Measurements from ENCODE around the gene AMFR.
"Not testable (repeated sequence)": the region's sequence is repeated elsewhere in the genome, so short reads cannot be mapped to it uniquely, and the experiment has no call there.

Gene AMFR

DNA sequence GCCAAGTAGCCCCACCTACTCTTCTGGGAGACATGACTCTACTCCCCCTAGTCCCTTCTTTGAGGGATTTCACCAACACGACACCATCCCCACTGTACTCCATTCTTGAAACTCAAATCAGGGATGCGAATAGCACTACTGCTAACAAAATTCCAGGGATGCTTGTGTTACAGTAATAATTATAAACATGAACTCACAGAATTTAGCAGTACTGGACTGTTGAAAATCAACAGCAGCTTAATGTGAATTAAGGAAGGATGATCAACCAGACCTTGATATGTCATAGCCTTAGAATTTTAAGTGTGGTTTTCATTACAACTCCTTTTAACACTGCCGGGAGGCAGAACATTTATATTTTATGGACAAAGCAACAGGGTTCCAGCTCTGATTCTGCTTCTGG is 37.9 kb downstream of the AMFR start:
- DNase-seq: no peak

DNA sequence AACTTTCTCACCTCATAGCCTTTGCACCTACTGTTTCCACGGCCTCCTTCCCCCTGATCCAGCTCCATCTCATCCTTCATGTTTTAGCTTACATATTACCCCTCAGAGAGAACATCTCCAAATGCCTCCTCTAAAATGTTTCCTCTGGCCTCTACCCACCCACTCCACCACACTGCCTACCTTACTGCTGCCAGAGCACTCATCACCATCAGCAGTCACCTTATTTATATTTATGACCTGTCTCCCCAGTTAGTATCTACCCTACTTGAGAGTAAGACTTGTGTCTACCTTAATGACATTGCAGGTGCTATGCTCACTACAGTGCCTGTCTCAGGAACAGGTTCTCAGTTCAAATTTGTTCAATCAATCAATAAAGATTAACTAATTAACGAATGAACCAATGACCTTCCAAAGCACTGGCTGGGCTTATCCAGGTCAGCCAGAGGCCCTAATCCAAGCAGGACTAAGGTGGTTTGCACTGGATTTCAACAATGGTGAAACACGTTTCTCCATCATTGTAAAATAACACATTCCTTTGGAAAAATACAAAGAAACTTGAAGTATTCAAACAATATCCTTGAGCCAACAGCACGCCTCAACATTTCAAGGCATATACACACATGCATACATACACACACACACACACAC is 41.1 kb downstream of the AMFR start:
- DNase-seq: no peak

DNA sequence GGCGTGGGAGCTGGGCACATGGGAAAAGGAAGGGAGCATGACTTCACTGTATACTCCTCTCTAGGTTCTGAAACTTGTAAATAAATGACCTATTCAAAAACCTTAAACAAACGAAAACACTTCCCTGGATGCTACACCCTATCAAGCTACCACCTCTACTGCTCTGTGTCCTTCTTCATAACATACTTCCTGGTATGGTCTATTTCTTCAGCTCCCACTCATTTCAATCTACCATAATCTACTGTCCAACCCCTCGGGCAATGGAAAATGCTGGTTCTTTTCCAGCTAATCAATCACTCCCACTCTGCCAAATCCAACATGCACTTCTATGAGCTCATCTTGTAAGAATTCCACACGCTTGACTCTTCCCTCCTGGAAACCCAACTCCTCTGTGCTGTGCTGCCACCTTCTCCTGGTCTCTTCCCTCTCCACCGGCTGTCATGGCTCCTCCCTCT is 42.4 kb downstream of the AMFR start:
- DNase-seq: no peak

DNA sequence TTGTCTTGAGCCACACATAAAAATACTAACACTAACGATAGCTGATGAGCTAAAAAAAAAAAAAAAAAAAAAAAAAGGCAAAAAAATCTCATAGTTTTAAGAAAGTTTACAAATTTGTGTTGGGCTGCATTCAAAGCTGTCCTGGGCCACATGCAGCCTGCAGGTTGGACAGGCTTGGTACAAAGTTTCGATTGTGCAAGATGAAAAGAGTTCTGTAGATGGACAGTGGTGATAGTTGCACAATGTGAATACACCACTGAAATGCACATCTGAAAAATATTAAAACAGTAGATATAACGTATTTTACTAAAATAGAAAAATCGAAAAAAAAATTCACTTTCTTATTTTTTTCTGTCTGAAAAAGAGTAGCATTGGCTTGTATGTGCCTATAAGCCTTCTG is 42.9 kb downstream of the AMFR start:
- no peak for DNase-seq

DNA sequence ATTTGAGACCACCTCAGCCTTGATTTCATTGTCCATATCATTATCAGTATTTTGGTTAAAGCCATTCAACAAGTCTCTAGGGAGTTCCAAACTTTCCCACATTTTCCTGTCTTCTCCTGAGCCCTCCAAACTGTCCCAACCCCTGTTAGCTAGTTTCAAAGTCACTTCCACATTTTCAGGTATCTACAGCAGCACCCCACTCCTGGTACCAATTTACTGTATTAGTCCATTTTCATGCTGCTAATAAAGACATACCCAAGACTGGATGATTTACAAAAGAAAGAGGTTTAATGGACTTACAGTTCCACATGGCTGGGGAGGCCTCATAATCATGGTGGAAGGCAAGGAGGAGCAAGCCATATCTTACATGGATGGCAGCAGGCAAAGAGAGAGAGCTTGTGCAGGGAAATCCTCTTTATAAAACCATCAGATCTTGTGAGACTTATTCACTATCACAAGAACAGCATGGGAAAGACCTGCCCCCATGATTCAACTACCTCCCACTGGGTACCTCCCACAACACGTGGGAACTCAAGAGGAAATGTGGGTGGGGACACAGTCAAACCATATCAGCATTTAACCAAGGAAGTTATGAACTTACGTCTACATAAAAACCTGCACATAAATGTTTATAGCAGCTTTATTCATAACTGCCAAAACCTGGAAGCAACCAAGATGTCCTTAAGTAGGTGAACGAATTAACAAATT is 44.4 kb downstream of the AMFR start:
- DNase-seq: not testable (repeated sequence)

DNA sequence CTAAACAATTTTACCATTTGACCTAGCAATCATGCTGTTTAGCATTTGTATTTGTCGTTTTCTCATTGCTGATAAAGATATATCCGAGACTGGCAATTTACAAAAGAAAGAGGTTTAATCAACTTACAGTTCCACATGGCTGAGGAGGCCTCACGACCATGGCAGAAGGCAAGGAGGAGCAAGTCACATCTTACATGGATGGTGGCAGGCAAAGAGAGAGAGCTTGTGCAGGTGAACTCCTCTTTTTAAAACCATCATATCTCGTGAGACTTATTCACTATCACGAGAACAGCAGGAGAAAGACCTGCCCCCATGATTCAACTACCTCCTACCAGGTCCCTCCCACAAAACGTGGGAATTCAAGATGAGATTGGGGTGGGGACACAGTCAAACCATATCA is 46.3 kb downstream of the AMFR start:
- DNase-seq: not testable (repeated sequence)

DNA sequence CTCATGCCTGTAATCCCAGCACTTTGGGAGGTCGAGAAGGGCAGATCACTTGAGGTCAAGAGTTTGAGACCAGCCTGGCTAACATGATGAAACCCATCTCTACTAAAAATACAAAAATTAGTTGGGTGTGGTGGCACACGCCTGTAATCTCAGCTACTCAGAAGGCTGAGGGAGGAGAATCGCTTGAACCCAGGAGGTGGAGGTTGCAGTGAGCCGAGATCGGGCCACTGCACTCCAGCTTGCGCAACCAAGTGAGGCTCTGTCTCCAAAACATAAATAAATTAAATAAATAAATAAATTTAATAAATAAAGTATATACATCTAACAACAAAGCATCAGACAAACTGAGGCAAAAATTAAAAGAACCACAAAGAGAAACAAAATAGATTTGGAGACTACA is 49.6 kb downstream of the AMFR start:
- DNase-seq: not testable (repeated sequence)

DNA sequence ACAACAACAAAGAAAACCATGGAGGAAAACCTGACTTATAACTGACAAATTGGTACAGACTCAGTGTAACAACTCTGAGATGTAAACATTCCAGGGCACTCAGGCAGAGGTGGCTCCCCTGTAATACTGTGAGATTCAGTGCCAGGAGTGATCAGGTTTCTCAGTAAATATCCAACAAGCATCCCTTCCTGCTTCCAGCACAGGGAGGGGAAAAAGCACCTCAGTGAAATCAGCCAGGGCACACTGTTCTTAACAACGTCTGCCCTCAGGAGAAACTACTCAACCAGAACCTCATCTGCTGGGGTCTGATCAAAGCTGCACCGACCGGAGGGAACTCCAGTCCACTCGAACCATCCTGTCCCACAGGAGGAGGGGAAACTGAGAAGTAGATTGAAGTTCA is 52.3 kb downstream of the AMFR start:
- no peak for DNase-seq

DNA sequence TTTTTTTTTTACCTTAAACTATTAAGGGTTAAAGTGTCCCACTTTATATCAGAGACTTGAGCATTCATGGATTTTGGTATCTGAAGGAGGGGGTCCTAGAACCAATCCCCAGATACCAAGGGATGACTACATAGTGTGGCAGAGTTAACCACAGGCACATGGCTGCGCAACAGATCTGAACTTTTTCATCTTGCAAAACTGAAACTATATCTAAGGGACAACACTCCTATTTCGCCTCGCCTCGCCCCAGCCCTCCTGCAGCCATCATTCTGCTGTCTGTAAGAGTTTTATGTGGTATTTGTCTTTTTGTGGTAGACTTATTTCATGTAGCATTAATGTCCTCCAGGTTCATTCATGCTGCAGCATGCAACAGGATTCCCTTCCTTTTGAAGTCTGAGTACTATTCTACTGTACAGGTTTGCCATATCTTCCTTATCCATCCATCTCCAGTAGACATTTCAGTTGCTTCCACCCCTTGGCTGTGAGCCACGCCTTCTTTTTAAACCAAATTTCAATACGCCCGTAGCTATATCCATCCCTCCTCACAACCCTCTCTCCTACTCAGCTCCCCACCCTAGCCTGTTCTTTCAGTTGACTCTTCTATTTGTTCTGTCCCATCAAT is 53.2 kb downstream of the AMFR start:
- DNase-seq: no peak

DNA sequence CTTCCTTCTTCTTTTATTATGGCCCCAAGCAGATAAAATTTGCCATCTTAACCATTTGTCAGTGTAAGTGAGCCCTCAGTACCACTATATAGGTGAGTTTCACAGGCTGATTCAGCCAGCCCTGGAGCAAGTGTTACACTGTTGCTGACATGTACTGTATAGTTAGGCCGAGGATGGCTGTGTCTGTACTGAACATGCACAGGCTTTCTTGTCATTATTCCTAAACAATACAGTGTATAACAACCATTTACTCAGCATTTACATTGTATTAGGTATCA is 53.7 kb downstream of the AMFR start:
- no peak for DNase-seq

DNA sequence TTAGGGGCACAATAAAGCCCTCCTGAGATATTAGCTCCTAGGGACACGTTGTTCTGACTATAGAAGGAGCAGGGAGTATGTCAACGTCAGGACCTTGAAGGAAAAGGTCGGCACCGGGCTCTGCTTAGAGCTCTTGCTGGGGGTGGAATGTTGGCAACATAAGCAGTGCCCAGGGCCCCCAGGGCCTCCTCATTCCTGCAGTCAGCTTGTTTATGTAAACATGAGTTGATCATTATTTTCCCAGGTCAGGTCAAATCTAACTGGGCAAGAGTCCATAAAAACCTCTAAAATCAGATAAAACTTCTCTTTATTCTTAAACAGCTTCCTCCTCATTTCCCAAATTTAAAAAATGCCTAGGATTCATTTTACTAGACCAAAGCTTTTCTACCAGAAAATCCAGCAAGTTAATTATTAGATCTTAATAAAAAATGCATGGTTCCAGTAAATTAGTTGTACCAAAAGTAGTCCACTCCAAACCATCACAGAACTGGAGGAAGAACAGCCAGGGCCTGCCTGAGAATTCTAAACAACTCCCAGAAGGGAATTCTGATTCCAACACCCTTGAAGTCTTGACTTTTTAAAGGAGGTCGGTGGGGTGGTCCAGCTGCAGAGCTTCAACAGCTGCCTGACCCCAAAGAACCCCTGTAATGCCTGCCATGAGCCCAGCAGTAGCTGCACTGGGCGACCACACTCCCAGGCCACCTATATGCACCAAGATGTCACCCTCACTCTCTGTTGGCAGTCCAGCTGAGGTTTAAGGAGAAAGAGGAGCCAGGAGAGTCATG is 54.3 kb downstream of the AMFR start:
- DNase-seq: no peak

DNA sequence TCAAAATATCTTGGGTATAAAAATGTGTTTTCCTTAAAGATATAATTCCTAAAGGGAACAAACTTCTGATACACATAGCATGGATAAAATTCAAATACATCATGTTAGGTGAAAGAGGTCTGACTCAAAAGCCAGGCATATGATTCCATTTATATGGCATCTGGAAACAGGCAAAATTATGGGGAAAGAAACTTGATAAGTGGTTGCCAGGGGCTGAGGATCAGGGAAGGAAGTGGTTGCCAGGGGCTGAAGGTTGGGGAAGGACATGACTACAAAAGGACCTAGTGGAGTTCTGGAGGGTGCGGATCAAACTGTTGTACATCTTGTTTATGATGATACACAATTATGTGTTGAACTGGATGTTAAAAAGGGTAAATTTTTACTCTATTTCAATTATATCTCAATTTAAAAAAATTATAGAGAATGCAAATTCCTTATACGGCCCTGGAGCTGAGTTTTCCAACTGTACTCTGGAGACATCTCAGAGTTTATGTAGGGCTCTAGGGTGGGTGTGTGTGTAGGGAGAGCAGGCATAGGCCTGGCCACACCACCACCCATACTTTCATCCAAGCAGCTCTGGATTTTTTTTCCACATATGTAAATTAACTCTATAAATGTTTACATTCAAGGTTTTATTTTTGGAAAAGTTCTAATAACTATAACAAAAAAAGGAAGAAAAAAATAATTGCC is 55.0 kb downstream of the AMFR start:
- DNase-seq: no peak

DNA sequence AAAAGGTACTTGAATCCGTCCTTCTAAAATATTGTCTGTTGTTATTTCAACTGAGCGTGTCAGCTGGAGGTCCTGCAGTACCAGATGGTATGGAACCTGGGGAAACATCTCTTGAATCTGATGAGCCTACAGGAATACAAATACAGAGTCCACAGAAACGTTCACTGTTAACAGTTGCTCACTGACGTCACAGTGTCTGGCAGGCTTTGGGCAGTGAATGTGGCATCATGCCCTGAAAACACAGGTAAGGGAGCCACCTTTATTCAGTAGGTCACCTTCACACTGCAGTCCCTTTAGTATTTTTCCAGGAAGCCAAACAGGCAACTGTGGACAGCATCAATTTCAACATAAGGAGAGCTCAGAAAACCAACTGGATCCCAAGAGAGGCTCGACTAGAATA is 56.1 kb downstream of the AMFR start:
- DNase-seq: no peak

DNA sequence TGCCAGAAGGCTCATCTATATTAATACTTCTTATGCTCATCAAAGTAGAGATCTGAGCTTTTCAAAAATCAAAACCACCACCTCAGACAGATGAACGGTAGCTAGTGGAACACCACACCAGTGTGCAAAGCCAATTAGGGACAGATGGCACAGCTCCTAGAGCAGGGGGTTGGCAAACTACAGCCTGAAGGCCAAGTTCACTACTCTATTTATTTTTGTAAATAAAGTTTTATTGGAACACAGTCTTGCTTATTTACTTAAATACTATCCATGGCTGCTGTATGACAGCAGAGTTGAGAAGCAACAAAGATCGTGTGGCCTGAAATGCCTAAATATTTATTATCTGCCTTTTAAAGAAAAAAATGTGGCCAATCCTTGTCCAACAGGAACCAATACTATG is 56.8 kb downstream of the AMFR start:
- no peak for DNase-seq

DNA sequence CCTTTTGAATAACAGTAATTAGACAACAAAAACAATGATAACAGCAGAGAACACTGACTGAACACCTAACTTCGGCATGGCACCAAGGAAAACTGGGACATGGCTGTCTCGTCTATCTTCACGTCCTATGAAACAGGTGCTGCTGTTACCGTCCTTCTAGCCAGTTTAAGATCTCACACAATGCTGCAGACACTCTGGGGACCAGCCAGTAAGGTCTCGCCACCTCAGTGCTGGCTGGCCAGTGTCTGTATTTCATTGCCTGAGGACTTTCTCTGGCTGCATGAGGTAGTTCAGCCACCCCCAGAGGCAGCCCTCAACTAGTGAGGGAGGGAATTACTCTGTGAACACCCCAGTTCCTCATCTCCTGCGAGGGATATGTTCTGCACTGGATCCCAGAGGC is 57.6 kb downstream of the AMFR start:
- no peak for DNase-seq

DNA sequence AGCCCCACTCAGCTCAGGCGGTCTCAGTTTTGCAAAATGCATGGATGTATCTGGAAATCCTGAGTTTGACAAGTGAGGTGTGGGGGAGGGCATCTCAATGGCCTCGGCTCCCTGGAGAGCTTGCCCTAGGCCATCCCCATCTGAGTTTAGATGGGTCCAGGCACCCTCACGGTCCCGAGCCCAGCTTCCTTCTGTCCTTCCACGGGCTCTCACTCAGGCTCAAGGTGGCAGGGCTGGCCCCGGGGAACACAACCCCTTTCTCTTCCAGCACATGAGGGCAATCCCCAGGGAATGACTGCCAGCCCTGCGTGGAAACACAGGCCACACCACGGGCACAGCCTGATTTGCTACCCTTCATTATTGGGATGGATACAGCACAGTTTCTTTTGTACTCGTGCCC is 58.4 kb downstream of the AMFR start:
- no peak for DNase-seq

DNA sequence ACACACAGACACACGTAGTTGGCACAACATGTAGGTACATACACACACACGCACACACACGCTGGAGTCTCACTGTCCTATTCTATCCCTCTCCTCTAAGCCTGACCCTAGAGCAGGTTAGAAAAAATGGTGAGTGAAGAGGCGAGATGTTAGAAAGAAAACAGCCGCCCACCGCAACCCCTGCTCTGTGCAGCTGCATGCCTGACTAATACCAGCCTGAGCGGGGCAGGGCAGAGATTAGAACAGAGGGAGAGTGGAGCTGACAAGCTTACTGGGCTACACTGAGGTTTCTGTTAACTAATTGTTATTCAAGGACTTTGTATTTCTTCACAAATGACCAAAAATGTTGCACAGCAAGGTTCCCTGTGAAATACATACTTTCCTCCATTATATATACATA is 59.8 kb downstream of the AMFR start:
- DNase-seq: no peak

DNA sequence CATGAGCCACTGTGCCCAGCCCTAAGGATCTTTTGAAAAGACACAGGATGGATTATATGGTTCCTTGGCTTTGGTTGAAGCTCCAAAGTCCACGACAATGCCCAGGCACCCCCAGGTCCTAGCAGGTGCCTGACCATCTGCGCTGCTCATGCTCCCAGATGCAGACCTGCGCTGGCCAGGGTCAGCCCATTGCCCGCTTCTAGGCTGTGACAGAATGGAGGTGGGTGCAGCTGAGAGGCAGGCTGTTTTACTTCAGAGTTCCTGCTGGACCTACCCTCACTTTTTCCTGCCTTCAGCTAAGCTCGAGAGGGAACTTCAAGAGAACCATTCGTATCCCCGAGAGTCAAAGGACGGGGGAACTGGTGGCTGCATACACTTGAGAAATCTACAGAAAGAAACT is 60.5 kb downstream of the AMFR start:
- DNase-seq: no peak

DNA sequence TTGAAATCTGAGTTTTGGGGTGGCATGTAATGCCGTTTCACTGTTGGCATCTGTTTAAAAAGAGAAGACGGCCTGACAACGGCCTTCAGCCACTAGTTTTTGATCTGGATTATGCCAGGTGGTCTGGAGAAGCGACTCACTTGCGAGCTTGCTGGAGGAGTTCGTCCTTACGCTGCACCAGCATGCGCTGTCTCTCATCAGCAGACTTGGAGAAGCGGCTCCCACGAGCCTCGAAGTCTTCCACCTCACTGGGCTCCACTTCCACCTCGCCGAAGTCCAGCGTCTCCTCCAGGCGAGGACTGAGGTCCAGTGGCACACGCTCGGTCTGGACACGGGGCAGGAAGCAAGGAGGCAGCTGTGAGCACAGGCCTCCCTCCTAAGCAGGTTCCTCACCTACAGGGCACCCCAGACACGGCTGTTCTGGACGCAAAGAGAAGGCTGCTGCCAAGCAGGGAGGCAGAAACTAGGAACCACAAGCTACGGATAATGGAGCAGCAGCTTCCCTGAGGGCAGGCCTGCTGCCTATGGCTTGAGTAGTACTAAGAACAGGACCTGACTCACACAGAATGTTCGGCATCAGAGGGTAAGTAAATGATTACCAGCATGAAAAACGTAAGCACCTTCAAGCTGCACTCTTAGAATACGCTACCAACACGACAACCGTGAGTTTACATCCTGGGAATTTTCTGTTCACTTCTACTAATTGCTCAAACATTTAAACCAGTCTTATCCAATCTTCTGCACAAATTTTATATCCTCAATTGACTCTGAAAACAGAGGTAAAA is 61.4 kb downstream of the AMFR start:
- DNase-seq: no peak

DNA sequence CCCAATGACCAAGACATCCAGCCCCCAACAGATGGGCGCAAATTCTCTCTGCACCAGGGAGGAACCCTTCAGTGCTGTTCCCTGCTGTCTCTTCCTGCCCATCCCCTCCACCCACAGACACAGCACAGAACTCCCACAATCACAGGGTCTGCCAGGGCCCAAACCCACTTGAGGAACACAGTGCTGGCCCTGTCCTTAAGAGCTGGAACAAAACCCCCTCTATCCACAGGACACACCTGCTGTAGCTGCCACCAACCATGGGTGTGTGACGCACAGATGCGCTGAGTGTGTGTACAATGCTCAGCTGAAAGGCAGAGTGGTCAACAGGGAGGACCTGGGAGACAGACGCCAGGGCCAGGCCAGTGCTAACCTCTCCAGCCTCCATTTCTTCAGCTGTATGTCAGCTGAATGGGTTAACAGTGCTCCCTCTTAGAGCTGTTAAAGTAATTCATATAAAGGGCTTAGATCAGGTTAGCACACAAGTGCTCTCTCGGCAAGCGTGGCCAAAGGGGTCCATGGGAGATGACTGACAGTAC is 62.1 kb downstream of the AMFR start:
- no peak for DNase-seq

DNA sequence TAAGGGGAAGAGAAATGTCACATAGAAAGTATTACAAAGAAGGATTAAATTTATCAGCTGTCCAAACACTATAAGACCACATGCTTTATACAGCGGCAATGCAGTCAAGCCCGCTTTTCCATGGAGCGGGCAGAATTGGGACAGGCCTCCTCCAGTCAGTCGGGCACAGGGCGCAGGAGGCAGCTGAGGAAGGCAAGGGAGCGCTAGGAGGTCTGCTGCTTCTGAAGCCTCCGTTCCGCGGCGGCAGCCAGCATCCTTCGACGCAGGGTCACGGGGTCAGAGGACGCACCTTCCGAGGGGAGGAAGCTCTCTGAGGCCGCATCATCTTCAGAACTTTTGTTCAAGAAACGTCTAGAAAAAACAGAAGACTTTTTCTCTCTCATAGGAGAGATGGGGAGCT is 62.6 kb downstream of the AMFR start:
- no peak for DNase-seq

DNA sequence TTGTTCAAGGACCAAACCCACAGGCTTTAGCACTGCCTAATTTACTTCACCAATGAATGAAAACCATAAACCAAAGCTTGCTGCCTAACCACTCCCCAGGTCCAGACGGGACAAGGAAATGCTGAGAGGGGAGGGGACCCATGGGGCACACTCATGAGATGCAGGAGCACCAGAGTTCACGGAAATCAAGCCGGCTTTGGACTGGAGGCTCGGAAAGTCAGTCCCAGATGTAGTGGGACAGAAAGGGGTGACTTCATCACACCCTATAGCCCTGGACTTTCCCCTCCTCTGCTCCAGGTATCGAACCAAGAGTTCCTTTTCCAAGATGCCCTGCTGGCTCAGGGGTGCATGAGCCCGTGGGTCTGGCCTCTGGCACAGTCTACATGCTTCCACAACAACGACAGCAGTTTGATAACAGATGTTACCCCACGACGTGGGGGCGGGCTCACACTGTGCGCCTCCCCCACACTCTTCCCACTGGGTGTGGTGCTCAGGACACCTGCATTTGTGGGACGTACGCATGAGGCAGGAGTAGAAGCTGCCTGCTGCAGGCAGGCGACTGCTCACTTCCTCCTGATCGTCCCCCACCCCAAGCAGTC is 63.2 kb downstream of the AMFR start:
- no peak for DNase-seq
